Left ventricle myocardium inferior (tissue), 1 donor: Measurements from ENCODE around the gene TTLL12. TPM values are rescaled to one million over a fixed set of nuclear protein-coding genes. Genes with fewer than 3 reads are reported as not detected.
"Not testable (repeated sequence)": the region's sequence is repeated elsewhere in the genome, so short reads cannot be mapped to it uniquely, and the experiment has no call there.

Experiments
- DNase-seq: peaks from one replicate; pipeline ENCODE4 v3.0.0-alpha.2; 2020
- H3K27ac ChIP-seq: fragments of 200-600 bp; replicated peaks from 2 replicates; pipeline ENCODE4 v1.8.0; 2021
- H3K27me3 ChIP-seq: fragments of 200-600 bp; 2 replicates; pipeline ENCODE4 v1.8.0; 2021; ENCODE audit warnings: low read depth
- H3K36me3 ChIP-seq: fragments of 200-600 bp; 2 replicates; pipeline ENCODE4 v1.8.0; 2021
- H3K4me1 ChIP-seq: fragments of 200-600 bp; 2 replicates; pipeline ENCODE4 v1.8.0; 2021
- H3K4me3 ChIP-seq: fragments of 200-600 bp; 2 replicates; pipeline ENCODE4 v1.8.0; 2021; ENCODE audit warnings: mild to moderate bottlenecking, moderate library complexity
- H3K9me3 ChIP-seq: fragments of 200-600 bp; replicated peaks from 2 replicates; pipeline ENCODE4 v1.8.0; 2021
- intact Hi-C: fragments of 100-400 bp; cut with micrococcal nuclease; formaldehyde crosslinking; loops from one replicate; pipeline ENCODE4 v1.11.0; 2022
- total RNA-seq: library from RNA; stranded (reverse); fragmentation: NEBNext Ultra II Directional; extraction: Animal tissue kit (Norgen Biotek cat#: 25700); gene quantifications from one replicate; pipeline ENCODE4 v1.2.1, GENCODE V29; 2021
- TF ChIP-seq, protein P1 (sequence below): fragments of 200-600 bp; IDR thresholded peaks from 2 replicates; pipeline ENCODE4 v1.8.0; 2021; ENCODE audit warnings: antibody characterized with exemption, mild to moderate bottlenecking, borderline replicate concordance
- donor health status: DM: no; HTN: yes; CAD: no; lungs with severe emphysema.

Gene TTLL12
- total RNA-seq, 1 donor from 2014 or later, result 12.6 TPM

DNA sequence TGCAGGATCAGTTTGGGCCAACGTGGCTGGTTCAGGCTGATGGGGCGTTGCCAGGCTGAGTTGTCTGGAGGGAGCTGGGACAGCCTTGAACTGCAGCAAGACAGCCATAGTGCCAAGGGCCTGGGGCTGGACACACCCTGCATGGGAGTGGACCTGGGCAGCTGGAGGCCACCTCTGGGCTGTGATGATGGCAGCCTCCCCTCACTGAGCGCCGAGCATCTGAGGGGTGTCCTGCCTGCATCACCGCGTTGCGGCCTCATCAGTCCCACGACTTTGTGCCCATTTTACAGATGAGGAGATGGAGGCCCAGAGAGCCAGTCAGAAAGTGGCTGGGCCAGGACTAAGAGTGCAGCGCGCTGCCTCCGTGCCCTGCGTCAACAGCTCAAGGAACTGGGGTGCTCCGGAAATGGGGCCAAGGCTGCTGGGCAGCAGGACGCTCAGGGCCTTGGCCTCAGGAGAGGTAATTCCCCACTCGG is 36.2 kb downstream of the TTLL12 start:
- peak overlapping the region; percentile 89 for H3K27ac ChIP-seq
- DNase-seq, result no peak
- H3K36me3 ChIP-seq, result no peaks in the 10 kb centered on the region
- H3K4me3 ChIP-seq, result peak overlapping the region; percentile 84
- intact Hi-C loops, result no loop called here
- peaks cover 31% of the 10 kb centered on the region for H3K4me1 ChIP-seq
- TF ChIP-seq, protein P1, sequence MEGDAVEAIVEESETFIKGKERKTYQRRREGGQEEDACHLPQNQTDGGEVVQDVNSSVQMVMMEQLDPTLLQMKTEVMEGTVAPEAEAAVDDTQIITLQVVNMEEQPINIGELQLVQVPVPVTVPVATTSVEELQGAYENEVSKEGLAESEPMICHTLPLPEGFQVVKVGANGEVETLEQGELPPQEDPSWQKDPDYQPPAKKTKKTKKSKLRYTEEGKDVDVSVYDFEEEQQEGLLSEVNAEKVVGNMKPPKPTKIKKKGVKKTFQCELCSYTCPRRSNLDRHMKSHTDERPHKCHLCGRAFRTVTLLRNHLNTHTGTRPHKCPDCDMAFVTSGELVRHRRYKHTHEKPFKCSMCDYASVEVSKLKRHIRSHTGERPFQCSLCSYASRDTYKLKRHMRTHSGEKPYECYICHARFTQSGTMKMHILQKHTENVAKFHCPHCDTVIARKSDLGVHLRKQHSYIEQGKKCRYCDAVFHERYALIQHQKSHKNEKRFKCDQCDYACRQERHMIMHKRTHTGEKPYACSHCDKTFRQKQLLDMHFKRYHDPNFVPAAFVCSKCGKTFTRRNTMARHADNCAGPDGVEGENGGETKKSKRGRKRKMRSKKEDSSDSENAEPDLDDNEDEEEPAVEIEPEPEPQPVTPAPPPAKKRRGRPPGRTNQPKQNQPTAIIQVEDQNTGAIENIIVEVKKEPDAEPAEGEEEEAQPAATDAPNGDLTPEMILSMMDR, result no peak
- no peaks in the 10 kb centered on the region for H3K27me3 ChIP-seq
- no peaks in the 10 kb centered on the region for H3K9me3 ChIP-seq

GRCh38 chr22:43148581-43148980 is 38.4 kb downstream of the TTLL12 start:
- intact Hi-C loops, result no loop called here
- H3K9me3 ChIP-seq, result no peaks in the 10 kb centered on the region
- no peak overlapping the region for H3K27ac ChIP-seq
- peaks cover 26% of the 10 kb centered on the region for H3K4me1 ChIP-seq
- H3K4me3 ChIP-seq, result no peak overlapping the region
- no peaks in the 10 kb centered on the region for H3K27me3 ChIP-seq
- no peaks in the 10 kb centered on the region for H3K36me3 ChIP-seq
- TF ChIP-seq, protein P1, result no peak
- no peak for DNase-seq

- Histone ChIP-seq H3K36me3 (no peaks in the 10 kb centered on the region), H3K27me3 (no peaks in the 10 kb centered on the region), H3K4me3 (no peak overlapping the region), H3K4me1 (peaks cover 29% of the 10 kb centered on the region), H3K9me3 (no peaks in the 10 kb centered on the region), H3K27ac (peak overlapping the region; percentile 36)
- TF ChIP-seq, protein P1, result no peak
- intact Hi-C loops, result no loop called here
- no peak for DNase-seq
These were observed 39.1 kb downstream of the TTLL12 start for GRCh38 chr22:43147821-43148220.

DNA sequence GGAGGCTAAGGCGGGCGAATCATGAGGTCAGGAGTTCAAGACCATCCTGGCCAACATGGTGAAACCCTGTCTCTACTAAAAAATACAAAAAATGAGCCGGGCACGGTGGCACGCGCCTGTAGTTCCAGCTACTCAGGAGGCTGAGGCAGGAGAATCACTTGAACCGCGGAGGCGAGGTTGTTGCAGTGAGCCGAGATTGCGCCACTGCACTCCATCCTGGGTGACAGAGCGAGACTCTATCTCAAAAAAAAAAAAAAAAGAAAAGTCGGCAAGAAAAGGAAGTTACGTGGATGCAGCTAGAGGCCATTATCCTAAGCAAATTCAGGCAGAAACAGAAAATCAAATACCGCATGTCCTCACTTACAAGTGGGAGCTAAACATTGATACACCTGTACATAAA is 40.6 kb downstream of the TTLL12 start:
- H3K27ac ChIP-seq, intact Hi-C loops, H3K27me3 ChIP-seq, H3K4me3 ChIP-seq, H3K9me3 ChIP-seq, H3K36me3 ChIP-seq, DNase-seq: not testable (repeated sequence)
- H3K4me1 ChIP-seq, result peaks cover 30% of the 10 kb centered on the region

DNA sequence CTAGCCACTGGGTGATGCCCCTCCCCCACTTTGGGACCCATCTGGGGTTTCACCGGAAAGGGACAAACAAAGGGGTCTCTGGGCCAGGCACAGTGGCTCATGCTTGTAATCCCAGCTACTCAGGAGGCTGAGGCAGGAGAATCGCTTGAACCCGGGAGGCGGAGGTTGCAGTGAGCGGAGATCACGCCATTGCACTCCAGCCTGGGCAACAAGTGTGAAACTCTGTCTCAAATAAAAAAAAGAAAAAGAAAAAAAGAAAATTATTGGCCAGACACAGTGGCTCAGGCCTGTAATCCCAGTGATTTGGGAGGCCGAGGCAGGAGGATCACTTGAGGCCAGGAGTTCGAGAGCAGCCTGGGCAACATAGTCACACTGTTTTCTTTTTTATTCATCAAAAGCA is 41.6 kb downstream of the TTLL12 start:
- H3K27me3 ChIP-seq, H3K27ac ChIP-seq, intact Hi-C loops, DNase-seq, H3K9me3 ChIP-seq, H3K4me3 ChIP-seq: not testable (repeated sequence)
- Histone ChIP-seq H3K36me3 (peaks cover 12% of the 10 kb centered on the region), H3K4me1 (peaks cover 28% of the 10 kb centered on the region)

DNA sequence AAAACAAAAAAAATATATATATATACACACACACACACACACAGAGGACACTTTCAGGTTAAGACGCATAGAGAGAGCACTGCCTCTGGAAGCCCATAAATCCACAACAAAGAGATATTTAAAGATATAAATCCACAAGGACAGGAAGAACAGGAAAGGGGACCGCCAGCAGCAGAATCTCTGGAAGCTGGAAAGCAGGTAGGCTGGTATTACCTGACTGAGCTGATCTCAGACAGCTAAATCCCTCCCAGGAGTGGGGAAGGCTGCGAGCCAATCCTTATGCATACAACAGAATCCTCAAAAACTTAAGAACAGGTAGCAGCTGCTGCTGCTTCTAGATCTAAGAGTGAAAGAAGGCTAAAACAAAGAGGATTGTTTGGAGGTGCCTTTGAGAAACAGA is 42.0 kb downstream of the TTLL12 start:
- intact Hi-C loops, result no loop called here
- Histone ChIP-seq H3K27me3 (no peaks in the 10 kb centered on the region), H3K36me3 (peaks cover 16% of the 10 kb centered on the region), H3K4me1 (peaks cover 28% of the 10 kb centered on the region), H3K27ac (no peak overlapping the region), H3K4me3 (no peak overlapping the region), H3K9me3 (no peaks in the 10 kb centered on the region)
- DNase-seq, result no peak
- TF ChIP-seq, protein P1, result no peak
